ENCODE data around the gene PLD1.

Gene PLD1

DNA sequence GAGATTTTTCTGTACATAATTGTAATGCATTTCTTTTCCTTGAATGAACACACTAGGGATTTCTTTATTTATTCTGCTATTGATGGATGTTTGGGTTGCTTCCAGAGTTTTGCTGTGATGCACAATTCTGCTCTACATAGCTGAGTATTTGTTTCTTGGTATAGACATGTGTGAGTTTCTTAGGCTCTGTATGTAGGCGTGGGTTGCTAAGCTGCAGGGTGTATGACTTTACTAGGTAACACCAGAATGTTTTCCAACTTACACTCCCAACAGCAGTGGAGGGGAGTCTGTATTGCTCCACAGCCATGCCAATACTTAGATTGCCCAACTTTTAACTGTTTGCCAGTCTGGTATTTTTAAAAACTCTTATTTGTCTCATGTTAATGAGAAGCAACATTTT lies 194.6 kb downstream of the PLD1 start:
- H3K4ac ChIP-seq (ENCODE audit: low read depth, low read length): no peak overlapping the region
- no peaks in the 10 kb centered on the region for H3K4me1 ChIP-seq (ENCODE audit: control insufficient read depth, low read depth, low read length)
- no peak overlapping the region for H3K56ac ChIP-seq (ENCODE audit: low read length)
- no peak overlapping the region for H4K5ac ChIP-seq (ENCODE audit: low read length)
- no peak overlapping the region for H2AK5ac ChIP-seq (ENCODE audit: low read length)
- no peak overlapping the region for H2BK120ac ChIP-seq (ENCODE audit: low read depth, low read length)
- H3K79me1 ChIP-seq (ENCODE audit: low read length): no peaks in the 10 kb centered on the region
- H3K79me2 ChIP-seq (ENCODE audit: control insufficient read depth, insufficient read depth, low read length): no peaks in the 10 kb centered on the region
- DNase-seq: no peak
- no peaks in the 10 kb centered on the region for H3K27me3 ChIP-seq (ENCODE audit: insufficient read depth, low read length, poor library complexity)
- no peak overlapping the region for H4K8ac ChIP-seq (ENCODE audit: low read depth, low read length)
- H3K36me3 ChIP-seq (ENCODE audit: control insufficient read depth, insufficient read depth, low read length): no peaks in the 10 kb centered on the region
- no peak overlapping the region for H3K27ac ChIP-seq (ENCODE audit: low read depth, low read length)
- H3K23ac ChIP-seq (ENCODE audit: low read length): no peak overlapping the region
- no peak overlapping the region for H3K18ac ChIP-seq (ENCODE audit: low read length)
- no peak overlapping the region for H3K4me2 ChIP-seq (ENCODE audit: low read length)
- no peak overlapping the region for H3K4me3 ChIP-seq (ENCODE audit: low read length)
- no peak overlapping the region for H2BK15ac ChIP-seq (replicated peaks; ENCODE audit: low read depth)
- no peak overlapping the region for H2BK5ac ChIP-seq (ENCODE audit: low read length)
- no CpG with 5 or more reads among the region's 1 CpG for WGBS (ENCODE audit: extremely low coverage, insufficient coverage, low lambda C conversion rate)
- no peak overlapping the region for H3K9ac ChIP-seq (ENCODE audit: low read length)

DNA sequence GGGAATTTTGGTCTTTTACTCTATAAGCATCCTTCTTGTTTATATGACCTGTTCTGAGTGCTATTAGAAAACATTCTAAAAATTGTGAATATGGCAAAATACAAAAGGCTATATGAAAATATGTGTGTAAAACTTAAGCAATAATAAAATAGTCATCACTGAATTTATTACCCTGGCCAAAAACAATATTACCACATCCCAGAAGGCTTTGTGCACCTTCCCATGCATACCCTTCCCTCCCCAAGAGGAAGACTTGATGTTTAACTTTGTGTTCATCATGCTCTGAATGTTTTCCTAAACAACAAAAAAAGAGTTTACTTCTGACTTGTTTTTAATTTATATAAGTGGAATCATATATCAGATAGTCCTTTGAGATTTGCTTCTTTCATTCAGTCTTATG lies 195.0 kb downstream of the PLD1 start:
- Histone ChIP-seq H3K56ac (ENCODE audit: low read length) (no peak overlapping the region), H3K36me3 (ENCODE audit: control insufficient read depth, insufficient read depth, low read length) (no peaks in the 10 kb centered on the region), H2AK5ac (ENCODE audit: low read length) (no peak overlapping the region), H3K23ac (ENCODE audit: low read length) (no peak overlapping the region), H3K4me1 (ENCODE audit: control insufficient read depth, low read depth, low read length) (no peaks in the 10 kb centered on the region), H3K27ac (ENCODE audit: low read depth, low read length) (no peak overlapping the region), H3K79me1 (ENCODE audit: low read length) (no peaks in the 10 kb centered on the region), H3K4ac (ENCODE audit: low read depth, low read length) (no peak overlapping the region), H2BK15ac (replicated peaks; ENCODE audit: low read depth) (no peak overlapping the region), H4K8ac (ENCODE audit: low read depth, low read length) (no peak overlapping the region), H3K4me3 (ENCODE audit: low read length) (no peak overlapping the region), H2BK120ac (ENCODE audit: low read depth, low read length) (no peak overlapping the region), H3K79me2 (ENCODE audit: control insufficient read depth, insufficient read depth, low read length) (no peaks in the 10 kb centered on the region), H3K9ac (ENCODE audit: low read length) (no peak overlapping the region), H2BK5ac (ENCODE audit: low read length) (no peak overlapping the region), H3K4me2 (ENCODE audit: low read length) (no peak overlapping the region), H3K18ac (ENCODE audit: low read length) (no peak overlapping the region), H3K27me3 (ENCODE audit: insufficient read depth, low read length, poor library complexity) (no peaks in the 10 kb centered on the region), H4K5ac (ENCODE audit: low read length) (no peak overlapping the region)
- DNase-seq: no peak

DNA sequence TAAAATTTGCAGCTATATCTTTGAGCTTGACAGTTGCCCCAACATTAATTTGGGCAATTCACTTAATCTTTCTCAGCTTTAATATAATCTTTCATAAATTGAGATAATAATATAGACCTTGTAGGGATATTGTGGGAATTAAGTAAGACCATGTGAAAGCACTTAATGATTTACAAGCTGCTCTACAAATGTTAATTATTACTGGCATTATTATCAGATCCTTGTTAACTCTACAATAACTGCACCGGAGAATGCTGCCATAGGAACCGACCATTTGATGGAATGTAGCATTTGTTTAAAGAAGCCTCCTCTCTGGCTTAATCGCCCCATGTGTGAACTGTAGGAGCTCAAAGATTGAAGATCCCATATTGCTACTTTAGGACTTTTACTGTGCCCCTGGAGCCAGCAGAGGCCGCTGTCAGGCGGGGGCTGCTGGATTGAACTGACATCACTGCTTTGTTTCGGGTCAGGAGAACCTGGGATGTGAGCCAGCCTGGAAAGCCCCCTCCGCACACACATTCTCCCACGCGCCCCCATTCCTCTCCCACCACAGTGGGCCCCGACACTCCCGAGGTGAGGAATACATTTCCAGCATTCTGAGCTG lies 195.9 kb downstream of the PLD1 start:
- DNase-seq: peak; percentile 67
- H3K27ac ChIP-seq (ENCODE audit: low read depth, low read length): no peak overlapping the region

DNA sequence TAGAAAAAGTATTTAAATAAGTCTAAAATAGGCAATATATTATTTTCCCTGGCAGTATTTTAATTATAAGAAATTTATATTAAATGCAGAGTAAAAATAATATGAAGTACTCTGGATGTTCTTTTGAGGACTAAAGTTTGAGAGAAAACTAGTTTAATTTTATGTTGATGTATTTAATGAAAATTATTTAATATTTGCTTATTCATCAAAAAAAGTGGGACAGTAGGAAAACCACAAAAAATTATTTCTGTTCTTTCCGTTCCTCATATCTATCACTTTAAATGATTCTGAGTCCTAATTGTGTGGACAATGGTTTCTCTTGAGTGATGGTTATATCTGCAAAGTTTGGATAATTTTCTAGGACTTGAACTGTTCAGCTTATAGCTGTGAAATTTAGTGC lies 202.8 kb downstream of the PLD1 start:
- no peaks in the 10 kb centered on the region for H3K36me3 ChIP-seq (ENCODE audit: control insufficient read depth, insufficient read depth, low read length)
- no peak overlapping the region for H3K9ac ChIP-seq (ENCODE audit: low read length)
- H3K27me3 ChIP-seq (ENCODE audit: insufficient read depth, low read length, poor library complexity): no peaks in the 10 kb centered on the region
- no peak overlapping the region for H2AK5ac ChIP-seq (ENCODE audit: low read length)
- no peak overlapping the region for H2BK120ac ChIP-seq (ENCODE audit: low read depth, low read length)
- H3K23ac ChIP-seq (ENCODE audit: low read length): no peak overlapping the region
- no peak overlapping the region for H3K18ac ChIP-seq (ENCODE audit: low read length)
- H3K4me3 ChIP-seq (ENCODE audit: low read length): no peak overlapping the region
- H3K79me2 ChIP-seq (ENCODE audit: control insufficient read depth, insufficient read depth, low read length): no peaks in the 10 kb centered on the region
- H2BK5ac ChIP-seq (ENCODE audit: low read length): no peak overlapping the region
- no peak overlapping the region for H4K5ac ChIP-seq (ENCODE audit: low read length)
- H3K4me2 ChIP-seq (ENCODE audit: low read length): no peak overlapping the region
- WGBS (ENCODE audit: extremely low coverage, insufficient coverage, low lambda C conversion rate): no CpG with 5 or more reads among the region's 1 CpG
- no peak overlapping the region for H4K8ac ChIP-seq (ENCODE audit: low read depth, low read length)
- no peak overlapping the region for H3K27ac ChIP-seq (ENCODE audit: low read depth, low read length)
- no peaks in the 10 kb centered on the region for H3K4me1 ChIP-seq (ENCODE audit: control insufficient read depth, low read depth, low read length)
- no peak for DNase-seq
- H2BK15ac ChIP-seq (replicated peaks; ENCODE audit: low read depth): no peak overlapping the region
- H3K4ac ChIP-seq (ENCODE audit: low read depth, low read length): no peak overlapping the region
- H3K56ac ChIP-seq (ENCODE audit: low read length): no peak overlapping the region
- no peaks in the 10 kb centered on the region for H3K79me1 ChIP-seq (ENCODE audit: low read length)

More for the DNA sequence above, 195.9 kb downstream of the PLD1 start:
- no peak overlapping the region for H3K4me3 ChIP-seq (ENCODE audit: low read length)
- no peaks in the 10 kb centered on the region for H3K36me3 ChIP-seq (ENCODE audit: control insufficient read depth, insufficient read depth, low read length)
- H3K4me1 ChIP-seq (ENCODE audit: control insufficient read depth, low read depth, low read length): no peaks in the 10 kb centered on the region
- no peak overlapping the region for H4K8ac ChIP-seq (ENCODE audit: low read depth, low read length)
- H2BK120ac ChIP-seq (ENCODE audit: low read depth, low read length): no peak overlapping the region
- no peak overlapping the region for H2AK5ac ChIP-seq (ENCODE audit: low read length)
- no peak overlapping the region for H4K5ac ChIP-seq (ENCODE audit: low read length)
- H3K4me2 ChIP-seq (ENCODE audit: low read length): no peak overlapping the region
- H2BK15ac ChIP-seq (replicated peaks; ENCODE audit: low read depth): no peak overlapping the region
- no peak overlapping the region for H3K18ac ChIP-seq (ENCODE audit: low read length)
- no peaks in the 10 kb centered on the region for H3K27me3 ChIP-seq (ENCODE audit: insufficient read depth, low read length, poor library complexity)
- H3K79me2 ChIP-seq (ENCODE audit: control insufficient read depth, insufficient read depth, low read length): no peaks in the 10 kb centered on the region
- no peaks in the 10 kb centered on the region for H3K79me1 ChIP-seq (ENCODE audit: low read length)
- no CpG with 5 or more reads among the region's 11 CpGs for WGBS (ENCODE audit: extremely low coverage, insufficient coverage, low lambda C conversion rate)
- no peak overlapping the region for H2BK5ac ChIP-seq (ENCODE audit: low read length)
- H3K9ac ChIP-seq (ENCODE audit: low read length): no peak overlapping the region
- no peak overlapping the region for H3K23ac ChIP-seq (ENCODE audit: low read length)
- H3K4ac ChIP-seq (ENCODE audit: low read depth, low read length): no peak overlapping the region
- H3K56ac ChIP-seq (ENCODE audit: low read length): no peak overlapping the region

DNA sequence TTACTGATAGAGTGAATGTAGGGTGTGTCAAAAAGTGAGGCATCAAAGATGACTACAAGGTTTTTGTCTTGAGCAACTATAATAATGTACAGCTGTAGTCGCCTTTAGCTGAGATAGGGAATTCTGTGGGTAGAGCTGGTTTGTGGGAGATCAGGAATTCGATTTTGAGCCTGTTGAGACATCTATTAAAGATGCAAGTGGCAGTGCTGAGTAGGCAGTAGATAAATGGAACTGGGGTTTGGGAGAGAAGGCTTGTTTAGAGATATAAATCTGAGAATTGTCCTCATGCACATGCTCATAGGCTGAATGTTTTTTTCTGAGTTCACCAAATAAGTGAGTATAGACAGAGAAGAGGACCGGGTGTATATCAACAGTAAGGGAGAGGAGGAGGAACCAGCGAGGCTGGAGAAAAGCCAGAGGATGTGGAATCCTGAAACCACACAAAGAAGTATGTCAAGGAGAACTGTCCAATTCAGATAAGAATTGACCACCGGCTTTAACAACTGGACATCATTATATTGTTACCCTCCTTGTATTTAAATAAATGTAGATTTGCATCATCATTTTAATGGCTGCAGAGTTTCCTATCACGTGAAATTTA lies 204.0 kb downstream of the PLD1 start:
- H3K4me2 ChIP-seq (ENCODE audit: low read length): no peak overlapping the region
- no peak overlapping the region for H2BK5ac ChIP-seq (ENCODE audit: low read length)
- no peak overlapping the region for H3K4me3 ChIP-seq (ENCODE audit: low read length)
- no peak overlapping the region for H4K5ac ChIP-seq (ENCODE audit: low read length)
- H3K9ac ChIP-seq (ENCODE audit: low read length): no peak overlapping the region
- no peaks in the 10 kb centered on the region for H3K4me1 ChIP-seq (ENCODE audit: control insufficient read depth, low read depth, low read length)
- no peak overlapping the region for H2BK15ac ChIP-seq (replicated peaks; ENCODE audit: low read depth)
- H3K27me3 ChIP-seq (ENCODE audit: insufficient read depth, low read length, poor library complexity): no peaks in the 10 kb centered on the region
- no peaks in the 10 kb centered on the region for H3K36me3 ChIP-seq (ENCODE audit: control insufficient read depth, insufficient read depth, low read length)
- no peak for DNase-seq
- H3K79me2 ChIP-seq (ENCODE audit: control insufficient read depth, insufficient read depth, low read length): no peaks in the 10 kb centered on the region
- H3K18ac ChIP-seq (ENCODE audit: low read length): no peak overlapping the region
- no peak overlapping the region for H3K4ac ChIP-seq (ENCODE audit: low read depth, low read length)
- no CpG with 5 or more reads among the region's 6 CpGs for WGBS (ENCODE audit: extremely low coverage, insufficient coverage, low lambda C conversion rate)
- H3K56ac ChIP-seq (ENCODE audit: low read length): no peak overlapping the region
- H3K27ac ChIP-seq (ENCODE audit: low read depth, low read length): no peak overlapping the region
- no peak overlapping the region for H2BK120ac ChIP-seq (ENCODE audit: low read depth, low read length)
- H4K8ac ChIP-seq (ENCODE audit: low read depth, low read length): no peak overlapping the region
- H3K79me1 ChIP-seq (ENCODE audit: low read length): no peaks in the 10 kb centered on the region
- no peak overlapping the region for H3K23ac ChIP-seq (ENCODE audit: low read length)
- H2AK5ac ChIP-seq (ENCODE audit: low read length): no peak overlapping the region

DNA sequence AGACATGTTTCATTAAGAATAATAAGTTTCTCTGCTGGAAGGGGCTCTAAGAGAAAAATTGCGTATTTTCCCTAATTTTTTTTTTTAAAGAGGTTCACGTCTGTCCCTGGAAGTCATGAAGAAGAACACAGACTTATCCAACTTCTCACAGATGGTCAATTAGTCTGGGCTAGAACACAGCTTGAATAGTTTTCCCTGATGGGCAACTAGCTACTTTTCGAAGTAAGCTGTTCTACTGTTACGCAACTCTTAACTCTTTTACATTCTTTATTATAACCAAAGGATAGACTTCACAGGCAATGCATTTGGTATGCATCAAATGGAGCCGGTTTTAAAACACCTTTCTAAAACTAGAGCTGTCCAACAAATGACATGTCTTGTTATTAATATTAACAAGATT lies 205.9 kb downstream of the PLD1 start:
- Histone ChIP-seq H2BK120ac (ENCODE audit: low read depth, low read length) (no peak overlapping the region), H4K5ac (ENCODE audit: low read length) (no peak overlapping the region), H3K4me3 (ENCODE audit: low read length) (no peak overlapping the region), H2AK5ac (ENCODE audit: low read length) (no peak overlapping the region), H3K23ac (ENCODE audit: low read length) (no peak overlapping the region), H3K79me2 (ENCODE audit: control insufficient read depth, insufficient read depth, low read length) (no peaks in the 10 kb centered on the region), H4K8ac (ENCODE audit: low read depth, low read length) (no peak overlapping the region), H3K4ac (ENCODE audit: low read depth, low read length) (no peak overlapping the region), H3K27ac (ENCODE audit: low read depth, low read length) (no peak overlapping the region), H3K36me3 (ENCODE audit: control insufficient read depth, insufficient read depth, low read length) (no peaks in the 10 kb centered on the region), H3K9ac (ENCODE audit: low read length) (no peak overlapping the region), H3K27me3 (ENCODE audit: insufficient read depth, low read length, poor library complexity) (no peaks in the 10 kb centered on the region), H2BK5ac (ENCODE audit: low read length) (no peak overlapping the region), H3K56ac (ENCODE audit: low read length) (no peak overlapping the region), H3K79me1 (ENCODE audit: low read length) (no peaks in the 10 kb centered on the region), H2BK15ac (replicated peaks; ENCODE audit: low read depth) (no peak overlapping the region), H3K18ac (ENCODE audit: low read length) (no peak overlapping the region), H3K4me2 (ENCODE audit: low read length) (no peak overlapping the region), H3K4me1 (ENCODE audit: control insufficient read depth, low read depth, low read length) (no peaks in the 10 kb centered on the region)
- DNase-seq: no peak
- no CpG with 5 or more reads among the region's 5 CpGs for WGBS (ENCODE audit: extremely low coverage, insufficient coverage, low lambda C conversion rate)

Measured in mesendoderm (in vitro differentiated cells).